ELF-1 (cell line): Measurements from ENCODE around the gene ZMIZ1.

Experiments
- DNase-seq: peaks from one replicate; pipeline ENCODE4 v3.0.0-alpha.2; 2016; ENCODE audit warnings: low read depth, low spot score

The ZMIZ1 gene

GRCh38 chr10:79150444-79150754 is 81.6 kb downstream of the ZMIZ1 start:
- no peak for DNase-seq

- DNase-seq, result no peak
Measured at GRCh38 chr10:79152423-79152817, 83.7 kb downstream of the ZMIZ1 start.

- DNase-seq, result no peak
Measured at GRCh38 chr10:79153745-79154144, 85.0 kb downstream of the ZMIZ1 start.

GRCh38 chr10:79155301-79156081 is 86.7 kb downstream of the ZMIZ1 start:
- no peak for DNase-seq

- peak; percentile 80 for DNase-seq
Measured at GRCh38 chr10:79156334-79157274, 87.8 kb downstream of the ZMIZ1 start.

- DNase-seq, result no peak
Measured at GRCh38 chr10:79158004-79158340, 89.2 kb downstream of the ZMIZ1 start.

GRCh38 chr10:79158402-79159097 is 89.8 kb downstream of the ZMIZ1 start:
- no peak for DNase-seq

- DNase-seq, result no peak
Measured at GRCh38 chr10:79159141-79159651, 90.4 kb downstream of the ZMIZ1 start.

GRCh38 chr10:79159785-79160184 is 91.0 kb downstream of the ZMIZ1 start:
- DNase-seq, result peak; percentile 74

GRCh38 chr10:79160191-79160590 is 91.4 kb downstream of the ZMIZ1 start:
- no peak for DNase-seq

- DNase-seq, result no peak
Measured at GRCh38 chr10:79161557-79161956, 92.8 kb downstream of the ZMIZ1 start.

- DNase-seq, result no peak
Measured at GRCh38 chr10:79162022-79162421, 93.3 kb downstream of the ZMIZ1 start.

- no peak for DNase-seq
Measured at GRCh38 chr10:79162861-79163665, 94.3 kb downstream of the ZMIZ1 start.

- DNase-seq, result no peak
Measured at GRCh38 chr10:79163666-79163975, 94.9 kb downstream of the ZMIZ1 start.

- DNase-seq, result no peak
Measured at GRCh38 chr10:79164075-79164474, 95.3 kb downstream of the ZMIZ1 start.

- DNase-seq, result no peak
Measured at GRCh38 chr10:79165070-79165778, 96.5 kb downstream of the ZMIZ1 start.

- no peak for DNase-seq
Measured at GRCh38 chr10:79166312-79166721, 97.6 kb downstream of the ZMIZ1 start.

GRCh38 chr10:79166741-79167140 is 98.0 kb downstream of the ZMIZ1 start:
- no peak for DNase-seq

- DNase-seq, result no peak
Measured at GRCh38 chr10:79167537-79167936, 98.8 kb downstream of the ZMIZ1 start.

GRCh38 chr10:79168210-79168609 is 99.4 kb downstream of the ZMIZ1 start:
- no peak for DNase-seq

- no peak for DNase-seq
Measured at GRCh38 chr10:79170226-79170752, 101.5 kb downstream of the ZMIZ1 start.
